Panc1 (cell line): ENCODE results near the gene PSG1. TPM values are rescaled to one million over a fixed set of nuclear protein-coding genes. Genes with fewer than 3 reads are reported as not detected.
"Not testable (repeated sequence)": the region's sequence is repeated elsewhere in the genome, so short reads cannot be mapped to it uniquely, and the experiment has no call there.

Experiments used
- ATAC-seq: fragments of 200-7000 bp; cut with Tn5 transposase; 2 replicates; pipeline ENCODE4 v1.9.1; 2020; ENCODE audit warnings: mild to moderate bottlenecking, moderate library complexity
- BruUV-seq: library from RNA; stranded (reverse); fragments of 400-500 nt; replicated peaks from 2 replicates; lab custom pipeline; 2021; lab: Mats Ljungman, UMichigan
- CTCF ChIA-PET: fragments of 300-600 bp; sonication (Branson Sonifier 250); formaldehyde crosslinking; loops from one replicate; lab custom pipeline; 2022; ENCODE audit warnings: antibody characterized with exemption; lab: Charles Lee
- POLR2A ChIA-PET: fragments of 300-600 bp; sonication (Branson Sonifier 250); formaldehyde crosslinking; loops from one replicate; lab custom pipeline; 2022; ENCODE audit warnings: antibody characterized with exemption; lab: Charles Lee
- DNase-seq: peaks from one replicate; pipeline ENCODE4 v3.0.0-alpha.2; 2010; ENCODE audit warnings: low read depth, low spot score
- H3K27ac ChIP-seq: 2 replicates; pipeline ENCODE4 v1.5.1; 2011; ENCODE audit warnings: mild to moderate bottlenecking, low read length, inconsistent platforms
- H3K27me3 ChIP-seq: fragments of 200-500 bp; sonication (Bioruptor generic); 2 replicates; pipeline ENCODE4 v1.6.0; 2014; ENCODE audit warnings: low read length, inconsistent platforms; ENCODE audit not compliant: control insufficient read depth, insufficient read depth
- H3K36me3 ChIP-seq: fragments of 200-500 bp; sonication (Bioruptor generic); 2 replicates; pipeline ENCODE4 v1.5.1; 2014; ENCODE audit warnings: inconsistent platforms, mild to moderate bottlenecking, low read length, moderate library complexity; ENCODE audit not compliant: control insufficient read depth, insufficient read depth
- H3K4me1 ChIP-seq: 2 replicates; pipeline ENCODE4 v1.5.1; 2011; ENCODE audit warnings: inconsistent platforms, mild to moderate bottlenecking, low read length, moderate library complexity; ENCODE audit not compliant: control insufficient read depth, insufficient read depth
- H3K4me3 ChIP-seq, 2 experiments: 2 replicates each; pipeline ENCODE4 v1.5.1; 2011 to 2012; ENCODE audit warnings: low read depth in 2 of 2, low read length in 2 of 2, mild to moderate bottlenecking in 2 of 2, inconsistent platforms in 1 of 2, moderate library complexity in 1 of 2
- H3K9me3 ChIP-seq: fragments of 200-500 bp; sonication (Bioruptor generic); 2 replicates; pipeline ENCODE4 v1.5.1; 2014; ENCODE audit warnings: low read depth, mild to moderate bottlenecking, inconsistent platforms, low read length, moderate library complexity; ENCODE audit not compliant: control insufficient read depth, insufficient read depth
- in situ Hi-C: cut with HindIII; loops from 2 replicates; pipeline ENCODE4 v1.10.0; 2016; ENCODE audit warnings: low sequenced_read_pairs, low pct_unique_long_range_greater_than_20kb
- intact Hi-C: fragments of 100-400 bp; cut with micrococcal nuclease; formaldehyde crosslinking; loops from one replicate; pipeline ENCODE4 v1.10.0; 2022; ENCODE audit not compliant: unreplicated experiment
- total RNA-seq: library from RNA; stranded (reverse); gene quantifications from one replicate; pipeline ENCODE4 v1.2.1, GENCODE V29; 2021; ENCODE audit not compliant: unreplicated experiment

PSG1 gene
- total RNA-seq, 1 experiment from 2014 or later: not detected

DNA sequence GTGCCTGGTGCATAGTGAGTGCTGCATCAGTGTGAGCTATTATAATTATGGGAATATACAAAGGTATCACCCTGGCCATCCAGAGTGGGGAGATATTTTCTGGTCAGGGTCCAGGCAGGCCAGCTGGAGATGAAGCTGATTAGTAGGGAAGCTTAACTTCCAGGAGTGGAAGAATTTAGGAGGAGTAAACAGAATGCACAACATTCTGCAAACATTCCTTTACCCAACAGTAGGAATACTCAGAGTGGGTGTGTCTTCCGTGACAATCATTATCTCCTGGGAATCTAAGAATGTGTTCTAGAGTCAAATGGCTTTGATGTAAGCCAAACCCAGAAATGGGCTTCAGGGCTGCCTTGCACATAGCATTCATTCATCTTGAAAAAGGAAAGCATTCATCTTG lies 19.1 kb upstream of the PSG1 start:
- DNase-seq, ATAC-seq, H3K27ac ChIP-seq, H3K9me3 ChIP-seq, POLR2A ChIA-PET, in situ Hi-C loops, H3K36me3 ChIP-seq, H3K27me3 ChIP-seq, H3K4me3 ChIP-seq, BruUV-seq, intact Hi-C loops, H3K4me1 ChIP-seq: not testable (repeated sequence)
- CTCF ChIA-PET: interaction anchor here (0.7 kb wide), 1 partner anchor 412 kb away, joined by 3 read pairs; no protein-coding TSS in a partner anchor

DNA sequence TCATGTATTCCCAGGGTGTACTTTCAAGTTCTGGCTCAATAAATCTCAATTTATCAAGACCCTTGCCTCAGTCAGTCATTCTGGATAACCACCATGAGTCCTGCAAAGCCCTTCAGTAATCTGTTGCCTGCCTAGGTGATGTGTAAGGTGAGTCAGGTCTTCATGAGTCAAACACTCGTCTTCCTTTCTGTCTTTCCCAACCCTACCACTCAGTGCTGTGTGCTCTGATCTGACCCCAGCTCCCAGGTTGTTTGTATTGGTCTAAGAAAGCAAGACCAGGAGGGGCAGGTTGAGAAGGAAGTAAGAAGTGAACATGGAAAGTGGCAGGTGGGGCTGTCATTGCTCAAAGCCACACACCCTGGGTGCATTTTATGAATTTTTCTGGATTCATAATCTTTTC lies 18.2 kb upstream of the PSG1 start:
- H3K4me1 ChIP-seq, POLR2A ChIA-PET, in situ Hi-C loops, BruUV-seq, H3K27ac ChIP-seq, H3K9me3 ChIP-seq, DNase-seq, H3K27me3 ChIP-seq, intact Hi-C loops, H3K4me3 ChIP-seq, CTCF ChIA-PET, ATAC-seq, H3K36me3 ChIP-seq: not testable (repeated sequence)

DNA sequence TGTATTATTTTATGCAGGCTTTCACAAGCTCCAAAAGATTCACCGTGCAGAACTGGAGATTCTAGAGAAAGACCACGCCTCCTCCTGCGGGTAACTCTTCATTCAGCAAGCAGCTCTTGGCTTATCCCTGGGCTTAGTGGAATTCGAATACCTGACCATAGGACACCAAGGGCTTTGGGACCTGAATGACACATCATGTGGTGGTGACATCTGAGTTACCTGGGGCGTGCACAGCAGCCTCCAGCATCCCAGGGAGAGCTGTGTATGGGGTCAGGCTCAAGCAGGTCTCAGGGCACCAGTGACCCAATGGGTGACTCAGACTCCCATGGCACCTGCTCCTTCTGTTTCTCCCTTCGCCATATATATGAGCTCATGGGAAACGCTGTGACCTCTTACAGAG lies 10.9 kb upstream of the PSG1 start:
- in situ Hi-C loops, H3K27ac ChIP-seq, POLR2A ChIA-PET, intact Hi-C loops, H3K4me3 ChIP-seq, H3K9me3 ChIP-seq, DNase-seq, BruUV-seq, CTCF ChIA-PET, H3K4me1 ChIP-seq, ATAC-seq, H3K36me3 ChIP-seq, H3K27me3 ChIP-seq: not testable (repeated sequence)

DNA sequence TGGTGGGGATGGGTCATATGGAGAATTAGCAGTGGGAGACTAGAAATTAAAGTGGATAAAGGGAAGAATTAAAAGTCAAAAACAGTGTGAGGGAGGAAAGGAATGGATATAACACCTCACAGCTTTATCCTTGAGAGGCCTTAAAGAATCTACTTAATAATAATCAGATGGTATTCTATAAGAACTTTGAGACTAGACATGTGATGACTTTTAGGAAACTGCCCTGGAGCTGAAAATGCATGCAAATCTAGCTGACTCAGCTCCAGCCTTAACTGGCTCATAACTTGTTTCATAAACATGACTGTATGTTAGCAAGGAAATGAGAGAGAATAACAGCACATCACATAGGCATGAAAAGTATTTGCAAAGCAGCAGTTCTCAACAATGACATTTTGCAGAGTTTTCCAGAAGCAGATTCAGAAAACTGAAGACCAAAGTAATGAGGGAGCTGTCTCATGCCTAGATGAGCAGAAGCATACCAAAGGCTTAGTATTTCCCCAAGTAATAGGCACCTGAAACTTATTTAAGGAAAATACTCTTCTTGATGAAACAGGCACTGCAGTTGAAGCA lies 8.4 kb upstream of the PSG1 start:
- H3K4me3 ChIP-seq, CTCF ChIA-PET: not testable (repeated sequence)

DNA sequence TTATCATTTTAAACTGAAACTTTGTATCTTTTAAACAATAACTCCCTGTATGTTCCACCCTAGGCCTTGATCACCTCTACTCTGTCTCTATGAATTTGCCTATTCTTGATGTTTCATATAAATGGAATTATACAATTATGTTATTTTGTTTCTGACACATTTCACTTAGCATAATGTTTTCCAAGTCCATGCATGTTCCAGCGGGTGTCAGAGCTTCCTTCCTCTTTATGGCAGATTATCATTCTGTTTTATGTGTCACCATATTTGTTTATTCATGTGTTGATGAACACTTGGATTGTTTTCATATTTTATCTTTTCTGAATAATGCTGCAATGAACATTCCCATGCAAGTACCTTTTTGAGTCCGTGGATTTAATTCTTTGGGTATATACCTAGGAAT lies 3.2 kb upstream of the PSG1 start:
- POLR2A ChIA-PET, H3K36me3 ChIP-seq, H3K9me3 ChIP-seq, BruUV-seq, DNase-seq, ATAC-seq, in situ Hi-C loops, intact Hi-C loops, H3K27me3 ChIP-seq, H3K4me3 ChIP-seq, CTCF ChIA-PET, H3K27ac ChIP-seq, H3K4me1 ChIP-seq: not testable (repeated sequence)

More for the DNA sequence above, 8.4 kb upstream of the PSG1 start:
- H3K36me3 ChIP-seq, H3K9me3 ChIP-seq, in situ Hi-C loops, POLR2A ChIA-PET, H3K27ac ChIP-seq, intact Hi-C loops, H3K4me1 ChIP-seq, H3K27me3 ChIP-seq, DNase-seq, BruUV-seq, ATAC-seq: not testable (repeated sequence)

DNA sequence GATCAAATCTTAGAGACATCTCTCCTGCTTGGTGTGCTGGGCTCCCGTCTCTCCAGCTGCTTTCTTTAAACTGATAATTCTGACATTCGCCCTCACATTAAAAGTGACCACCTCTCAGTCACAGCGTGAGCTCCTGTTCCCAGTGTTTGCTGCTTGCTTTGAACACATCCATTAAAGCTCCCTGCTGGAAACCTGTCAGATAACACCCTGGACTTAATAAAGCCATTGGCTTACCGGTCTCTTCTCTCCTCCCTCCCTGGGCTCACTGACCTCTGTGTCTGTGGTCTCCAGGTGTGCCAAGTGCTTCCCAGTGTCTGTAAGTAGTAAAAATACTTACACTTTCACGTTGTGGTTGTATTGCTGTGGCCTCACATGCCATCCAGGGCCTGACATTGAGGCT lies 2.5 kb upstream of the PSG1 start:
- CTCF ChIA-PET, ATAC-seq, H3K9me3 ChIP-seq, H3K4me3 ChIP-seq, DNase-seq, H3K27me3 ChIP-seq, H3K4me1 ChIP-seq, H3K36me3 ChIP-seq, BruUV-seq, POLR2A ChIA-PET, in situ Hi-C loops, intact Hi-C loops, H3K27ac ChIP-seq: not testable (repeated sequence)
